Activated effector memory CD4-positive, alpha-beta T cell treated with anti-CD3 and anti-CD28 coated beads, Interleukin-2, amount 50 U/mL, for 16 hours (primary cell): ENCODE results near the gene ARPC4.
"Not testable (repeated sequence)": the region's sequence is repeated elsewhere in the genome, so short reads cannot be mapped to it uniquely, and the experiment has no call there.

Experiments
- DNase-seq: peaks from one replicate; pipeline ENCODE4 v3.0.0-alpha.2; 2020

ARPC4 gene

GRCh38 chr3:9770276-9770812 is 22.5 kb upstream of the ARPC4 start:
- no peak for DNase-seq

GRCh38 chr3:9771007-9771406 is 21.9 kb upstream of the ARPC4 start:
- DNase-seq: not testable (repeated sequence)

- no peak for DNase-seq
Measured at GRCh38 chr3:9776896-9777693, 15.8 kb upstream of the ARPC4 start.

GRCh38 chr3:9777694-9778021 is 15.2 kb upstream of the ARPC4 start:
- DNase-seq: no peak

GRCh38 chr3:9778143-9779074 is 14.5 kb upstream of the ARPC4 start:
- peak; percentile 84 for DNase-seq

GRCh38 chr3:9779075-9779593 is 13.7 kb upstream of the ARPC4 start:
- DNase-seq: no peak

- DNase-seq: peak; percentile 65
Measured at GRCh38 chr3:9779721-9780457, 13.0 kb upstream of the ARPC4 start.

- DNase-seq: no peak
Measured at GRCh38 chr3:9780458-9780812, 12.4 kb upstream of the ARPC4 start.

- DNase-seq: no peak
Measured at GRCh38 chr3:9780910-9781309, 12.0 kb upstream of the ARPC4 start.

GRCh38 chr3:9781551-9781950 is 11.3 kb upstream of the ARPC4 start:
- DNase-seq: no peak

GRCh38 chr3:9781978-9782603 is 10.8 kb upstream of the ARPC4 start:
- DNase-seq: no peak

GRCh38 chr3:9782770-9783169 is 10.1 kb upstream of the ARPC4 start:
- no peak for DNase-seq

- DNase-seq: no peak
Measured at GRCh38 chr3:9783954-9784353, 8.9 kb upstream of the ARPC4 start.

- DNase-seq: no peak
Measured at GRCh38 chr3:9784965-9785364, 7.9 kb upstream of the ARPC4 start.

- no peak for DNase-seq
Measured at GRCh38 chr3:9785602-9786001, 7.3 kb upstream of the ARPC4 start.

GRCh38 chr3:9786209-9786739 is 6.6 kb upstream of the ARPC4 start:
- DNase-seq: no peak

- no peak for DNase-seq
Measured at GRCh38 chr3:9786825-9787669, 5.8 kb upstream of the ARPC4 start.

GRCh38 chr3:9787714-9788113 is 5.2 kb upstream of the ARPC4 start:
- no peak for DNase-seq

GRCh38 chr3:9791127-9791526 is 1.8 kb upstream of the ARPC4 start:
- DNase-seq: no peak

- DNase-seq: no peak
Measured at GRCh38 chr3:9791790-9792404, 985 bp upstream of the ARPC4 start.
